Effector CD8-positive, alpha-beta T cell (primary cell): Measurements from ENCODE around the gene OPA1.

Source experiments
- DNase-seq: peaks from one replicate; lab custom pipeline; 2025; lab: John Stamatoyannopoulos, UW

Gene OPA1

DNA sequence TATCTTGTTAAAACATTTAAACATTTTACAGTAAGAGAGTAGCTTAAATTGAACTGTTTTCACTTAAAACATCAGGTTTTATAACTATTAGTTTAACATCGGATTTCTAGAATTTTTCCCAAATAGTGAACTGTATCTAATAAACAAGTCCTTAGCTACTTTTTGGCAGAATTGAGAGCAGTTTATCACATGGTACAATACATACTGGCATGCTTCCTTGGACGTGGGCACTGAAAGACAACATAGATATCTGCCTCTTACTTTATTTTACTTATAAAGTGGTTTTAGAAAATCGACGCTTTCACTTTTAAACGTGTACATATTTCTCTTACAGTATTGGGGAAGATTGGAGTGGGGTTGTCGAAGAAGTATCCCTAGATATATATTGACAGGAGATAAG lies 52.8 kb downstream of the OPA1 start:
- no peak for DNase-seq

DNA sequence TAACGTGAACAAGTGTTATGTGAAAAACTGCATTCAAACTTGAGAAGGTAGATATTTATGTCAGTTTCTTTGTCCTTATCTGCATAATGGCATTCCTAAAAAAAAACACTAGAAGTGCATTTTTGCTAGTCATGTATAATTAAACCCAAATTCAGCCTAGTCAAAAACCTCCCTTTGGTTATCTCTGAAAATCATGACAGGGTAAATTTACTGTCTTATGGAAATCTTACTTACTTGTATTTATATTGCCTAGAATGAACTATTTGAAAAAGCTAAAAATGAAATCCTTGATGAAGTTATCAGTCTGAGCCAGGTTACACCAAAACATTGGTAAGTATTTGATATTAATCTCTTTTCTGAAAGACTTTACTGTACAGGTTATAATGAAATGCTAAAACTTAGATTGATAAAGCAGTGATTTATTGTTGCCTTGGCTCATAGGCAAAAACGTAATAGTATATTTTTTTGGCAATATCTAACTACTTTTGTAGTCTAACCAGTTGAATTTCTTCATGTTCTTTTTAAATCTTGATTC lies 55.6 kb downstream of the OPA1 start:
- DNase-seq = no peak

DNA sequence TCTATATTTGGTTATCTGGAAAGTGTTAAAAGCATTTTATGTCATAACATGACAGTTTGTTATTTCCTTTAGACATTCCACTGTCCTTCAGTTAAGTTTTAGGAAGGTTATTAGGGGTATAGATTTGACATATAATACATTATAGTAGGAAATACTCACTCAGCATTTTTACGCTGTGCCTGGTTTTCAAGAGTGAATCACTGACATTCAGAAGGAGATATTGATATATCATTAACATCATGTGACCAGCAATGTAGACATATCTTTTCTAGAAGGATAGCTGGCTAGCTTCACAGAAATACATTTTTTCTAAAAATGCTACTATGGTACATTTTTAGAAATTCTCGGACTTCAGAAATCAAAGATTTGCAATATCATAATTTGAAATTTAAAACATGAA lies 57.6 kb downstream of the OPA1 start:
- no peak for DNase-seq

- no peak for DNase-seq
Observed at GRCh38 chr3:193655831-193656433, 62.9 kb downstream of the OPA1 start.

- DNase-seq = no peak
Observed at GRCh38 chr3:193656445-193656844, 63.4 kb downstream of the OPA1 start.

DNA sequence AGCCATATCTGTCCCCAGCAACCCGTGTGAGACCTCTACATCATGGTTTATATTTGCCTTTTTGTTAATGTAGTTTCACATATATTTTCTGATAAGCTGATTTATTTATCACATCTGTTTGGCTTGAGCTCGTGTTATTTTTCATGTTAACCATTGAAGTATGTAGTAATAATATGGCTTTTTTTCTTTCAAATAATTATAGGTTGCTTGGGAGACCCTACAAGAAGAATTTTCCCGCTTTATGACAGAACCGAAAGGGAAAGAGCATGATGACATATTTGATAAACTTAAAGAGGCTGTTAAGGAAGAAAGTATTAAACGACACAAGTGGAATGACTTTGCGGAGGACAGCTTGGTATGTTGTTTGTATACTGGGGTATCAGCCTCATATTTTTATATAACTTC lies 63.9 kb downstream of the OPA1 start:
- DNase-seq = no peak

DNA sequence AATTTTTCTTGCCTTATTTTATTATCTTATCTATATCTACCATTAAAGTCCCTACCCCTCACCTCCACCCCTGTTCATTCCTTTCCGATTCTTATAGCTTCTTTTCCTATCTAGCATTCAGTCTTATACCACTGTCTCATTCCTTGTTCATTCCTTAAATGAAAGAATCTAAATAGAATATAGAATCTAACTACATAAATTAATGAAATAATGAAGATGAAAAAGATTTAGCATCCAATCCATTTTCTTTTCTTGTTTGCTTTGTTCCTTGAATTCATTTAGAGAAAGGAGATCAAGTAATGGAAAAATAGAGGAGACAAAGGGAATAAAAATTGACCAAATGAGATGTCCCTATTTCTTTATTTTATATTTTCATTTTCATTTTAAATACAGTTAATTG lies 67.2 kb downstream of the OPA1 start:
- no peak for DNase-seq

DNA sequence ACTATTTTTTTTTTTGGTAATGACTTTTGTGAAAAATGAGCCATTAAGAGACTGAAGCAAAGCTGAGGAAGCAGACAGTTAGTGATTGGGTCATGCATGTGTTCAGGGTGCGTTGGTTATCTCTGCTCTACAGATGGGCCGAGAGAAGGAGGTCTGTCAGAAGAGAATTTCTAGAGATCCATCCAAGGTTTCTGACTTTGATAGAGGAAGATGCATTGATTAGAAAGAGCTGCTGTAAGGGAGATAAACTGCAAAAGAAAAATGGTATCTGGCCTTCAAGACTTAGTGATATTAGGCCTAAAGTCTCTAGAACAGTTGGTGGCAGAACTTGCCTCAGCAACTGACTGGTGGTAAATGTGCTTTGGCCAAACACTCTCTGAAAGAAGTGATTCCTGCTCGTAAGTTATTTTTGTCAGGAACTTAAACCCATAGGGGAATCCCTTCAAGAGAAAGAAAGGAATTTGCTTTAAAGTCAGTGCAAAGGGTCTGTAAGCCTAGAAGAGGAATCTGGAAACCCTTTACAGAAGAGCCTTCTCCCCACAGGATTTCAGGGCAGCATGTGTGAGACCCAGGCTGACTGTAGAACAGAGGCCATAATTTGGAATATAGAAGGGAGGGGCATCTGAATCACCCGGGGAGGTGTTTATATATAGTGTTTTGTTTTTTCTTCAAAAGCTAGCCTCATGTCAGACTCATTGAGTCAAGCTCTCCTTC lies 67.8 kb downstream of the OPA1 start:
- DNase-seq = no peak

DNA sequence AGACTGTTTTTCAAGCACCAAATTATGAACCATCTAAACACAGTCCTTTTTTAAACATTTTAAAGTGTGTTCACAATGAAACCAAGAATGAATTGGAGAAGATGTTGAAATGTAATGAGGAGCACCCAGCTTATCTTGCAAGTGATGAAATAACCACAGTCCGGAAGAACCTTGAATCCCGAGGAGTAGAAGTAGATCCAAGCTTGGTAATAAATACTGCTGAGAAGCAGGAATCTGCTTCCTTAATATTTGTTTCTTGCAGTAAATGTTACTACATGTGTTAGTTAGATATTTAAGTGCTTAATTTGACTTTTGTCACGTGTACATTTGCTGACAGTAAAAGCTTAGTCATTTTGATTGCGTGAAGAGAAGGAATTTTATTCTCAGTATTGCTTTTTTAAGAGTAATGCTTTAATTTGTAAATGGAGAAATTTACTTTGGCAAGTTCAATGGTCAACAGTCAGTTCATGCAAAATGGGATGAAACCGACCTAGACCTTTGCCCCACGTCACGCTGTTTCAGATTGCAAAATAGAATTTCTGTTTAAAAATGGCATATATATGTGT lies 69.8 kb downstream of the OPA1 start:
- no peak for DNase-seq

DNA sequence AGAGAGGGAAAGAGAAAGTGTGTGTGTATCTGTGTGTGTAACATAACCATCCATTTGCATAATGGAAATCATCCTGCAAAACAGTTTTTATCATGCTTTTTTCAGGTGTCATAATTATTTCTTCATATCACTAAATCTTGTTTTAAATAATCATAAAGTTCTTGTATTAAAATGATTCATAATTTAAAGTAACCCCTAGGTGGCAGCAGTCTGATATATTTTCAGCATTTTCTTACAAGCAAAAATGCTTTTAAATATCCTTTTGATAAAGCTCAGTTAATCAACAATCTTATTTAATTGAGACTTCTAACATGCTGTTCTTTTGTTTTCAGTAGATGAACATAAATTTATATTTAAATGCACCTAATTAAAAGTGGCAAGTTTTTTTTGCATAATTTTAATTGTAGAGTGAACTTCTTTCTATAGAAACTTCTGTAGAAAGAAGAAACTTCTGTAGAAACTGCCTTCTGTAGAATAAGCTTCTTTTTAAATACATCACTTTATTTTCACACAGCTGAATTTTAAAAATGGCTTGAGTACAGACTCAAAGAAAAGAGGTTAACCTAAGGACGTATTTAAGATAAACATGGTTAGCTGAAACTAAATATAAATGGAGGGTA lies 72.5 kb downstream of the OPA1 start:
- DNase-seq = no peak

DNA sequence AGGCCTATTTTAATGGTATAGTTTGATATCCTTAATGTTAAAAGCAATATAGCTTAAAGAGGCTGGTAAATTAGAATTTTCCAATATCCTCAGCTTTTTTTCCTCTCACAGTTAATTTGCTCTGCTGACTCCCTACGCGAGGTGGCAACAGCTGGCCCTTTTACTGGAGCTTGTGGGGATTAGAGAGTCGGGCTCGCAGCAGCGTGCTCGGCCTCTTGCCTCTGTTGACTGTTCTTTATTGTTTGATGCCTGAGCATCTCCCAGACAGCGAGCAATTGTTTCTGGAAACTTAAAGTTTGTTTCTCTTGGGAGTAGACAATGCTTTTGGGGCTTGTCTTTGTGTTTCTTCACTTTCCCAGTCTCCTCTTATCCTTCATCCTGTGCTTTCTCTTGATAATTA lies 80.8 kb downstream of the OPA1 start:
- DNase-seq = no peak

DNA sequence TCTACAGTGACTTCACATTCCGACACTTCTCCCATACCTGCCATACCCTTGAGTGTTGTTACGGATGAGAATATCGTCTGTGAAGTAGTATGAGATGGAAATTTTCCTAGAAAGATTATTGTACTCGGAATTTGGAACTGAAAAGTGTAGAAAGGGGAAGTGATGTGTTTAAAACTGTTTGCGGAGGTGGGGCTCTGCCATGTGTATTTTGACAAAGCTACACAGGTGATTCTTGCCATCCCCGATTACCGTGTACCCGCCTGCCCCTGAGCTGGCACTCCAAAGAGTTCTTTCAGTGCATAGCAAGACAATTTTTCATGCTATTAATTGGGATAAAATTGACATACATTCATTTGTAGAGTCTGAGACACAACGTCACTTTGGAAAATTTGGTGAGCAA lies 81.7 kb downstream of the OPA1 start:
- no peak for DNase-seq

GRCh38 chr3:193677734-193678133 lies 84.7 kb downstream of the OPA1 start:
- no peak for DNase-seq

- DNase-seq = no peak
Observed at GRCh38 chr3:193680220-193680619, 87.2 kb downstream of the OPA1 start.

- DNase-seq = no peak
Observed at GRCh38 chr3:193681631-193682030, 88.6 kb downstream of the OPA1 start.

GRCh38 chr3:193686665-193687483 lies 93.9 kb downstream of the OPA1 start:
- no peak for DNase-seq

DNA sequence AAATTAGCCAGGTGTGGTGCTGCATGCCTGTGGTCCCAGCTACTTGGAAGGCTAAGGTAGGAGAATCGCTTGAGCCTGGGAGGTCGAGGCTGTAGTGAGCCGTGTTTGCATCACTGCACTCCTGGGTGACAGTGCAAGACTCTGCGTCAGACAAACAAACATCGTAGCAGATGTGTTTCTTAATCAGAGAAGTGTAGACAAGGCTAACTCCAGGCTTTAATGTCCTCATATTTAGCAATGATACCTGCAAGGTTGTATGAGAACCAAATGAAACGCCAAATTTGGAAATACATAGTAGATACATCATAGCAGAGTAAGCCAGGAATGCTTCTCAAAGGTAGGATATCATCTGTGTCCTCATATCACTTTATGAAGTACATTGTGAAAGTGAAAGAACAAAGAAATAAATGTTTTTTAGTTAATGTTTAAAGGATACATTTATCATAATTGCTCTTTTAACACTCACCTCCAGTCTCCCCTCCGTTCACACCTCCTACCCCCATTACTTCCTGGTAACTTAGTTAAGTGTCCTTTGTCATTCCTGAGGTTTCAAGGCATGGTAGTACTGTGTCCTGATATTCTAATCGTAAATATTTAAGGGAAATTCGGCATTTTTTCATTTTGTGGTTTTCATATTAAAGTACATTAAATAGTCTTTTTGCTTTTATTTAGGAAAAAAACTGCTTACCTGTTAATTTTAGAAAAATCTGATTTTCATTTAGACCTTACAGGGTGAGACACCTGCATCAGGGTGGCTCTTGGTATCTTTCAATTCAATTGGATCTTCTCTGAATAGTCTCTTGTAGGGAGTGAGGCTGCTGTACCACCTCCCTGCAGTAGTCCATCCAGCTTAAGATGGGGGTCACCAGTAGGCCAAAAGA lies 96.1 kb downstream of the OPA1 start:
- no peak for DNase-seq

GRCh38 chr3:193693774-193694173 lies 100.8 kb downstream of the OPA1 start:
- no peak for DNase-seq

DNA sequence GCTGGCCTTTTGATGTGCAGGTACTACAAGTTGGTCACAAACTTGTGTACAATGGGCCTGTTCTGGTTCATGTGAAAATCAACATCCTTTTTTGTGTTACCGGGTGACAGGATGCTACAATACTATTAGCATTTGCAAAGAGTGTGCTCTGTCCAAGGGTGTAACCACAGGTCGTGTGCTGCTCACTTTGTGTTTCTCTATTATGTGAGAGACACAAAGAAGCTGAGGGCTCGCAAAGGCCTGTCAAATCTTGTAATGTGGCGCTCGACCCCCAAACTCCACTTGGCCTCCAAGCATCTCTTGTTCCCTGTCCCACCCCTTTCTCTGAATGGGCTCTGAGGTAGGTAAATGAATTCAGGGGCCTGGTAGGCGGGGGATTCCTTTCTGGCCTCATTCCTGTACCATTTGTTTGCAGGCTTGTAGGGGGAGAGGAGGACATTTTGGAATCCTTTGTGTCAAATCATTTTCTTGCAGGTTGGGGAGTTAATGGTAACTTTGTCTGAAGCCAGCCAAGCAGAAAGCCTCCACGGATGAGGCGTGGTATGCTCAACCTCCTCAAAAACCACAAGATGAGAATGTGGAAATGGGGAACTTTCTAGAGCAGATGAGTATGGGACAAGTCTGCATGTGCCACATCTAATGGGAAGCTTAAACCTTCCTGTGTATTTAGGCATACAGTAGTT lies 109.1 kb downstream of the OPA1 start:
- no peak for DNase-seq

- no peak for DNase-seq
Observed at GRCh38 chr3:193702967-193703366, 110.0 kb downstream of the OPA1 start.
